Measurements from ENCODE around the gene C11orf16. TPM values are rescaled to one million over a fixed set of nuclear protein-coding genes. Genes with fewer than 3 reads are reported as not detected.

Gene C11orf16
- total and polyA plus RNA-seq, 12 donors, result 0.07 TPM; not detected in 11

GRCh38 chr11:8870411-8871170, 62.2 kb downstream of the C11orf16 start:
- Histone ChIP-seq H3K36me3 (replicated peaks in 1 of 2) (no peaks in the 10 kb centered on the region), H3K27me3 (no peaks in the 10 kb centered on the region), H3K4me1 (replicated peaks in 1 of 2) (peaks cover 3 to 9% of the 10 kb centered on the region in 2 donors), H3K4me3 (peak overlapping the region; percentile 31 to 95 (median 89)), H3K9me3 (replicated peaks in 1 of 3) (no peaks in the 10 kb centered on the region), H3K27ac (peak overlapping the region in 4 of 5 donors; percentile 49 to 89 (median 80))
- DNase-seq, result peak; percentile 51 to 67 (median 63)
- 0 to 2% (median 1%) methylated on average over 26 to 81 of the region's 81 CpGs for WGBS, 4 donors
- TF ChIP-seq, protein P1, sequence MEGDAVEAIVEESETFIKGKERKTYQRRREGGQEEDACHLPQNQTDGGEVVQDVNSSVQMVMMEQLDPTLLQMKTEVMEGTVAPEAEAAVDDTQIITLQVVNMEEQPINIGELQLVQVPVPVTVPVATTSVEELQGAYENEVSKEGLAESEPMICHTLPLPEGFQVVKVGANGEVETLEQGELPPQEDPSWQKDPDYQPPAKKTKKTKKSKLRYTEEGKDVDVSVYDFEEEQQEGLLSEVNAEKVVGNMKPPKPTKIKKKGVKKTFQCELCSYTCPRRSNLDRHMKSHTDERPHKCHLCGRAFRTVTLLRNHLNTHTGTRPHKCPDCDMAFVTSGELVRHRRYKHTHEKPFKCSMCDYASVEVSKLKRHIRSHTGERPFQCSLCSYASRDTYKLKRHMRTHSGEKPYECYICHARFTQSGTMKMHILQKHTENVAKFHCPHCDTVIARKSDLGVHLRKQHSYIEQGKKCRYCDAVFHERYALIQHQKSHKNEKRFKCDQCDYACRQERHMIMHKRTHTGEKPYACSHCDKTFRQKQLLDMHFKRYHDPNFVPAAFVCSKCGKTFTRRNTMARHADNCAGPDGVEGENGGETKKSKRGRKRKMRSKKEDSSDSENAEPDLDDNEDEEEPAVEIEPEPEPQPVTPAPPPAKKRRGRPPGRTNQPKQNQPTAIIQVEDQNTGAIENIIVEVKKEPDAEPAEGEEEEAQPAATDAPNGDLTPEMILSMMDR (IDR thresholded peaks at IDR 0.05), result no peak
- TF ChIP-seq POLR2A (IDR thresholded peaks at IDR 0.05), result peak in 1 of 2 donors; percentile 29
- intact Hi-C loops (cut with DNase I), result no loop called here

Small RNA genes lying within 50 kb of the gene (small RNA-seq; reads per million reads assigned to genes)
- 0 reads per million in 2 donors for gene RF00019

Other genes starting within 250 kb of the C11orf16 start
- 10 to 100 TPM; 25.1 to 52.9 (median 44.5) TPM for gene AKIP1, start 21.8 kb downstream of the C11orf16 start, total RNA-seq
- 10 to 100 TPM; 18.1 to 33.8 (median 24.9) TPM for gene AKIP1, start 21.8 kb downstream of the C11orf16 start, polyA plus RNA-seq
- gene ASCL3, start 10.1 kb upstream of the C11orf16 start, total RNA-seq, result not detected
- gene ASCL3, start 10.1 kb upstream of the C11orf16 start, polyA plus RNA-seq, result not detected
- gene TMEM9B, start 31.5 kb upstream of the C11orf16 start, total RNA-seq, result 10 to 100 TPM; 29.1 to 69.6 (median 47.2) TPM
- 10 to 100 TPM; 18.6 to 76.3 (median 22.7) TPM for gene TMEM9B, start 31.5 kb upstream of the C11orf16 start, polyA plus RNA-seq
- gene NRIP3, start 71.1 kb upstream of the C11orf16 start, total RNA-seq, result 10 to 100 TPM in 6 of 9 donors, 1 to 10 TPM in 3; 5.2 to 42.5 (median 11.9) TPM
- 10 to 100 TPM in 1 of 3 donors, 1 to 10 TPM in 2; 1.4 to 16.1 (median 3.6) TPM for gene NRIP3, start 71.1 kb upstream of the C11orf16 start, polyA plus RNA-seq
- 10 to 100 TPM in 2 of 9 donors, 1 to 10 TPM in 7; 1.9 to 47.6 (median 4.9) TPM for gene SCUBE2, start 158.7 kb upstream of the C11orf16 start, total RNA-seq
- 1 to 10 TPM; 2.3 to 3.8 (median 3.7) TPM for gene SCUBE2, start 158.7 kb upstream of the C11orf16 start, polyA plus RNA-seq